HL-60 (cell line): Measurements from ENCODE around the gene GLTP.

Experiments used
- CTCF ChIP-seq: IDR thresholded peaks from one replicate; pipeline ENCODE4 v1.5.1; 2011; ENCODE audit warnings: low read length, control low read depth, inconsistent platforms; ENCODE audit not compliant: insufficient read depth
- REST ChIP-seq: IDR thresholded peaks from 2 replicates; pipeline ENCODE4 v1.6.1; 2012; ENCODE audit warnings: low read depth; ENCODE audit not compliant: insufficient replicate concordance

- TF ChIP-seq REST, result no peak
- no peak for TF ChIP-seq CTCF
Measured at GRCh38 chr12:109905301-109905700, 25.0 kb upstream of the GLTP start.
